Suprapubic skin (tissue), 3 donors: ENCODE data around the gene LGALS7B.

Experiments used
- CTCF ChIP-seq, 2 donors: fragments of 200-600 bp in 1 of 2; fragments of 450-650 bp in 1 of 2; sonication (generic) in 1 of 2; IDR thresholded peaks; one replicate each; pipeline ENCODE4 v1.5.1; 2016 to 2019; ENCODE audit warnings: antibody characterized with exemption in 2 of 2, mild to moderate bottlenecking in 1 of 2, moderate library complexity in 1 of 2
- EP300 ChIP-seq: sonication (generic); formaldehyde crosslinking; IDR thresholded peaks from one replicate; pipeline ENCODE4 v1.6.1; 2017; ENCODE audit warnings: antibody characterized with exemption
- POLR2A ChIP-seq, 2 donors: fragments of 450-650 bp; IDR thresholded peaks; one replicate each; pipeline ENCODE4 v1.6.1; 2017; ENCODE audit warnings: antibody characterized with exemption in 2 of 2, mild to moderate bottlenecking in 2 of 2, moderate library complexity in 2 of 2

GRCh38 chr19:38830039-38830733, 41.2 kb downstream of the LGALS7B start:
- TF ChIP-seq POLR2A (IDR thresholded peaks at IDR 0.05) (no peak), CTCF (IDR thresholded peaks at IDR 0.05) (no peak), EP300 (no peak)
